Spinal cord (tissue), 10 donors: ENCODE results near the gene USHBP1. TPM values are rescaled to one million over a fixed set of nuclear protein-coding genes. Genes with fewer than 3 reads are reported as not detected.
"Not testable (repeated sequence)": the region's sequence is repeated elsewhere in the genome, so short reads cannot be mapped to it uniquely, and the experiment has no call there.

Source experiments
- DNase-seq, 6 donors: peaks; one replicate each; pipeline versions ENCODE4 v3.0.0 to v3.0.0-alpha.2; 2013 to 2015; ENCODE audit warnings: low spot score in 6 of 6, low read depth in 4 of 6
- H3K27ac ChIP-seq: one replicate; pipeline ENCODE4 v1.5.1; 2013; ENCODE audit warnings: low read depth, low read length, control low read depth
- H3K27me3 ChIP-seq: one replicate; pipeline ENCODE4 v1.6.1; 2013; ENCODE audit warnings: low read length; ENCODE audit not compliant: control insufficient read depth, insufficient read depth
- H3K36me3 ChIP-seq: one replicate; pipeline ENCODE4 v1.6.1; 2013; ENCODE audit warnings: low read length; ENCODE audit not compliant: control insufficient read depth, insufficient read depth
- H3K4me1 ChIP-seq: one replicate; pipeline ENCODE4 v1.6.1; 2013; ENCODE audit warnings: low read length; ENCODE audit not compliant: control insufficient read depth, insufficient read depth
- H3K4me3 ChIP-seq: one replicate; pipeline ENCODE4 v1.5.1; 2013; ENCODE audit warnings: low read depth, low read length, control low read depth
- H3K9me3 ChIP-seq: one replicate; pipeline ENCODE4 v1.6.1; 2013; ENCODE audit warnings: low read length; ENCODE audit not compliant: control insufficient read depth, insufficient read depth
- WGBS: methylation state at CpG from one replicate; pipeline ENCODE4 v1.1.5; 2013; ENCODE audit warnings: missing lambda C conversion rate; ENCODE audit not compliant: insufficient coverage; 5-methylcytosine and 5-hydroxymethylcytosine counted together
- polyA plus RNA-seq, 2 donors: library from polyadenylated mRNA; unstranded; fragments of 120-200 nt; gene quantifications; one replicate each; pipeline ENCODE4 v1.2.1, GENCODE V29; 2013; ENCODE audit not compliant: insufficient read length in 2 of 2
- total RNA-seq, 2 donors: library from RNA; depleted of rRNA in 1 of 2; stranded (reverse); fragments of 120-200 nt in 1 of 2; fragments of >200 nt in 1 of 2; gene quantifications; one replicate each; pipeline versions ENCODE4 v1.2.3 to v1.2.4, GENCODE V29; 2013 to 2014
- donor health status: healthy.

Gene USHBP1
- total and polyA plus RNA-seq, 4 donors = 2.1 to 5.5 (median 4.2) TPM

DNA sequence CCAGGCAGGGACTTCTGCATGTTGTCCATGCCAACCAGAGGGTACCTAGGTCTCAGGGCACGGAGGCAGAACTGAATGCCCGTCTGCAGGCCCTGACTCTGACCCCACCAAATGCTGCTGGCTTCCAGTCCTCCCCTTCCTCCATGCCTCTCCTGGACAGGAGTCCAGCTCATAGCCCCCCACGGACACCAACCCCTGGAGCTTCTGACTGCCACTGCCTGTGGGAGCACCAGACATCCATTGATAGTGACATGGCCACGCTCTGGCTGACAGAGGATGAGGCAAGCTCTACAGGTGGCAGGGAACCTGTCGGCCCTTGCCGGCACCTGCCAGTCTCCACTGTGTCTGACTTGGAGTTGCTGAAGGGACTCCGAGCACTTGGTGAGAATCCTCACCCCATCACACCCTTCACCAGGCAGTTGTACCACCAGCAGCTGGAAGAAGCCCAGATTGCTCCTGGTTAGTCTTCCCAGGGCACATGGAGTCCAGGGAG lies 19.0 kb upstream of the USHBP1 start:
- Histone ChIP-seq H3K36me3 (peaks cover 26% of the 10 kb centered on the region), H3K4me1 (peaks cover 17% of the 10 kb centered on the region), H3K27ac (no peak overlapping the region), H3K4me3 (no peak overlapping the region), H3K9me3 (no peaks in the 10 kb centered on the region), H3K27me3 (peaks cover 15% of the 10 kb centered on the region)
- WGBS = 95% methylated on average over 7 of the region's 7 CpGs
- DNase-seq = no peak

DNA sequence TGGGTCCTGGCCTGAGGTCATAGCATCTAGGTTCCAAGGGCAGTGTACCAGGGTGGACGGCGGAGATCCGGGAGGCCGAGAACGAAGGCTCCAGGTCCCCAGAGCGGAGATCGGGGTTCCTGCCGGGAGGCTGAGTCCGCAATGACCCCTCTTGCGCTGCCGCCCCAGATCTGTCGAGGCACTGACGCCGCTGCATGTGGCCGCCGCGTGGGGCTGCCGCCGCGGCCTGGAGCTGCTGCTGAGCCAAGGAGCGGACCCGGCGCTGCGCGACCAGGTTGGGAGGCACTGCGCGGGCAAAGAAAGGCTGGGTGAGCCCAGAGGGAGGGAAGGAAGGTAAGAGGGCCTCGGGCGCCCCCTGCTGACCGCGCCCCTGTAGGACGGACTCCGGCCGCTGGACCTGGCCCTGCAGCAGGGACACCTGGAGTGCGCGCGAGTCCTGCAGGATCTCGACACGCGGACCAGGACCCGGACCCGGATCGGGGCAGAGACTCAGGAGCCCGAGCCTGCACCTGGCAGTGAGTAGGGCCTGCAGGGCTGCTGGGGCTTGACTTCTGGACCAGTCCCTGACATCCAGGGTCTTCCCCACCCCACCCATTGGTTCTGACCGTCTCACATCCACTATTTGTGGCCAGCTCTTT lies 18.1 kb upstream of the USHBP1 start:
- H3K4me1 ChIP-seq = peaks cover 17% of the 10 kb centered on the region
- WGBS = 6% methylated on average over 45 of the region's 45 CpGs
- no peaks in the 10 kb centered on the region for H3K9me3 ChIP-seq
- peak in 2 of 6 donors; percentile 77 to 80 for DNase-seq
- peaks cover 15% of the 10 kb centered on the region for H3K27me3 ChIP-seq
- no peak overlapping the region for H3K4me3 ChIP-seq
- H3K27ac ChIP-seq = no peak overlapping the region
- peaks cover 35% of the 10 kb centered on the region for H3K36me3 ChIP-seq

GRCh38 chr19:17281391-17282304 lies 17.1 kb upstream of the USHBP1 start, which contains the start of gene ANKLE1:
Gene ANKLE1, plus strand, starts transcription at chr19:17281901. Its CDS starts 20 bp downstream, at chr19:17281921.
- Histone ChIP-seq H3K27me3 (peaks cover 15% of the 10 kb centered on the region), H3K36me3 (peaks cover 45% of the 10 kb centered on the region), H3K4me1 (peaks cover 17% of the 10 kb centered on the region), H3K9me3 (no peaks in the 10 kb centered on the region), H3K27ac (no peak within 1 kb of the TSS), H3K4me3 (peak within 1 kb of the TSS; percentile 24)
- peak in 2 of 6 donors; percentile 49 to 50 for DNase-seq
- 9% methylated on average over 75 of the region's 75 CpGs for WGBS

DNA sequence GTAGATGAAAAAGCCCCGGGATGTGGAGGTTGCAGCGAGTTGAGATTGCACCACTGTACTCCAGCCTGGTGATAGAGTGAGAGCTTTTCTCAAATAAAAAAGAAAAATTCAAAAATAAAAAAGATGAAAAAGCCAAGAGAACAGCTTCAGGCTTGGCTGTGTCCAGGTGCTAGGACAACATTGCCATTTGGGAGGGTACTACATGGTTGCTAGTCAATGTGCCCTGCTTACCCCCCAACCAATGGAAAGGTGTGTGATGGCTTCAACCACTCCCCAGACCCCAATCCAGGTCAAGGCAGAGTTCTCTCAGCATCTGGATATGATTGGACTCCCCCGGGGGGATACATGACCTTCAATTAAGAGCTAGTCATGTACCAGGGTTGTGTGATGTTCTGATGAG lies 14.9 kb upstream of the USHBP1 start:
- H3K4me1 ChIP-seq = peaks cover 17% of the 10 kb centered on the region
- 100% methylated on average over 1 of the region's 3 CpGs for WGBS
- H3K9me3 ChIP-seq = no peaks in the 10 kb centered on the region

GRCh38 chr19:17275441-17276175 lies 11.1 kb upstream of the USHBP1 start:
- WGBS = 92% methylated on average over 15 of the region's 19 CpGs
- peaks cover 82% of the 10 kb centered on the region for H3K36me3 ChIP-seq
- no peak overlapping the region for H3K27ac ChIP-seq
- no peak for DNase-seq
- H3K4me3 ChIP-seq = no peak overlapping the region
- no peaks in the 10 kb centered on the region for H3K9me3 ChIP-seq
- H3K27me3 ChIP-seq = no peaks in the 10 kb centered on the region
- H3K4me1 ChIP-seq = no peaks in the 10 kb centered on the region

More for the DNA sequence above, 14.9 kb upstream of the USHBP1 start:
- no peak for DNase-seq
- Histone ChIP-seq H3K4me3 (no peak overlapping the region), H3K27me3 (peaks cover 15% of the 10 kb centered on the region), H3K36me3 (peaks cover 54% of the 10 kb centered on the region), H3K27ac (no peak overlapping the region)

DNA sequence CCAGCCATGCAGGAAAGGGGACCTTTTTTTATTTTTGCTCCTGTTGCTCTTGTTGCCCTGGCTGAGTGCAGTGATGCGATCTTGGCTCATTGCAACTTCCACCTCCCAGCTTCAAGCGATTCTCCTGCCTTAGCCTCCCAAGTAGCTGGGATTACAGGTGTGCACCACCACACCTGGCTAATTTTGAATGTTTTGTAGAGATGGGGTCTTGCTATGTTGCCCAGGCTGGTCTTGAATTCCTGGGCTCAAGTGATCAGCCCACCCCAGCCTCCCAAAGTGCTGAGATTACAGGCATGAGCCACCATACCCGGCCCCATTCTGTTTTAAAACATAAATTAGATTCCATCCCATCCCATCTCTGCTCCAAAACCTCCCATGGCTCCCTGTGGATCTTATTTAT lies 10.3 kb upstream of the USHBP1 start:
- H3K4me3 ChIP-seq, H3K4me1 ChIP-seq, H3K27ac ChIP-seq, H3K27me3 ChIP-seq, DNase-seq, H3K9me3 ChIP-seq: not testable (repeated sequence)
- no CpG with 5 or more reads among the region's 3 CpGs for WGBS
- H3K36me3 ChIP-seq = peaks cover 88% of the 10 kb centered on the region

DNA sequence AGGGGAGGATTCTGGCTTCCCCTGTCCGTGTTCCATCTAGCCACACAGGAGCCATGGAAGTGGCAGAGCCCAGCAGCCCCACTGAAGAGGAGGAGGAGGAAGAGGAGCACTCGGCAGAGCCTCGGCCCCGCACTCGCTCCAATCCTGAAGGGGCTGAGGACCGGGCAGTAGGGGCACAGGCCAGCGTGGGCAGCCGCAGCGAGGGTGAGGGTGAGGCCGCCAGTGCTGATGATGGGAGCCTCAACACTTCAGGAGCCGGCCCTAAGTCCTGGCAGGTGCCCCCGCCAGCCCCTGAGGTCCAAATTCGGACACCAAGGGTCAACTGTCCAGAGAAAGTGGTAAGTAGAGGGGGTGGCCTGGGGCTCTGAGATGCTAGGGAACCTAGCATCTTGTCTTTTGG lies 4.2 kb upstream of the USHBP1 start:
- no peak for DNase-seq
- Histone ChIP-seq H3K9me3 (no peaks in the 10 kb centered on the region), H3K4me1 (peaks cover 18% of the 10 kb centered on the region), H3K4me3 (no peak overlapping the region), H3K36me3 (peaks cover 46% of the 10 kb centered on the region), H3K27me3 (no peaks in the 10 kb centered on the region), H3K27ac (no peak overlapping the region)
- 94% methylated on average over 12 of the region's 13 CpGs for WGBS

DNA sequence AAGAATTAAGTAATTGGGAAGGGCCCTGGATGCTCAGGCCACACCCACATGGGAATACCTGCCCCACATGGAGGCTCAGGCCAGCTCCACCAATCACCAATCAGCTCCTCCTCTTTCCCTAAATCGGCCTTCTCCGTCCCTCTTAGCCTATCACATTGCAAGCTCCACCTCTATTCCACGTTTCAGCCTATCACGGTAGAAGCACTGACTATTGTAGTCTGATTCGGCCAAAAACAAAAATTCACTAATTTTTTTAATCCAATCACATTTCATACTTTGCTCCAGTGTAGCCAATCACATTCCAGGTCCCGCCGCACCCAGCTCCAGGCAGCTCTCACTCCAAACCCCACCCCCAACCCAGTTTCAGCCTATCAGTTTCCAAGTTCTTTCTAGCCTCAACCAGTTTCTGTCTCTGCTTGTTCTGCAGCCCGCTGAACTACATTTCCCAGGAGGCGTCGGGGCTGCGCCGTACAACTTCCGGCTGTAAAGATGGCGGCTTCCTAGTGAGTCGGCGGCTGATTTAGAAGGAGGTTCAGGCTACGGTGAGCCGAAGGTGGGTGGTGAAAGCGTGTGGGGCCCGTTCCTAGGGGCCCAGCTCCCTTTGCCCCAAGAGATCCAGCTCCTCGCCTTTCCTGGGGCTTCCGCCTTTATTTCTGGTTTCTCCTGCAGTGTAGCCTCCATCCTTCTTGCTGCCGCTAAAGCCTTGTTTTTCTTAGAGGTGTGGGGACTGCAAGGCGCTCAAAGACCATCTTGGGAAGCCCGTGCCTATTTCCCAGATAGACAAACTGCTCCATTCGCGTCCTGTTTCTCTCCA lies 2.6 kb upstream of the USHBP1 start, which contains the start of gene BABAM1:
TSS of gene BABAM1 (plus strand) at position 469 of the 814 bp plus-strand sequence. CDS start 1,364 bp downstream, outside the sequence.
- DNase-seq = peak; percentile 91 to 100 (median 98)
- Histone ChIP-seq H3K4me1 (peaks cover 18% of the 10 kb centered on the region), H3K9me3 (no peaks in the 10 kb centered on the region), H3K36me3 (peaks cover 36% of the 10 kb centered on the region), H3K27ac (peak within 1 kb of the TSS; percentile 74), H3K27me3 (no peaks in the 10 kb centered on the region), H3K4me3 (peak within 1 kb of the TSS; percentile 96)
- 0% methylated on average over 25 of the region's 27 CpGs for WGBS
